ENCODE data around the gene SHROOM3.
"Not testable (repeated sequence)": the region's sequence is repeated elsewhere in the genome, so short reads cannot be mapped to it uniquely, and the experiment has no call there.

Gene SHROOM3

GRCh38 chr4:76406081-76406480 lies 28.9 kb upstream of the SHROOM3 start:
- no peaks in the 10 kb centered on the region for H3K36me3 Mint-ChIP-seq (ENCODE audit: low read depth)
- no peaks in the 10 kb centered on the region for H3K9me3 Mint-ChIP-seq
- H3K4me3 Mint-ChIP-seq = no peak overlapping the region
- no peak for TF ChIP-seq CTCF (IDR thresholded peaks at IDR 0.05; ENCODE audit: unreplicated experiment in 3 of 3)
- H3K4me1 Mint-ChIP-seq = no peaks in the 10 kb centered on the region
- no peak overlapping the region for H3K27ac Mint-ChIP-seq
- no peaks in the 10 kb centered on the region for H3K27me3 Mint-ChIP-seq (ENCODE audit: low read depth)

GRCh38 chr4:76407440-76408119 lies 27.4 kb upstream of the SHROOM3 start:
- no peaks in the 10 kb centered on the region for H3K4me1 Mint-ChIP-seq
- H3K9me3 Mint-ChIP-seq = no peaks in the 10 kb centered on the region
- H3K4me3 Mint-ChIP-seq = no peak overlapping the region
- no peak overlapping the region for H3K27ac Mint-ChIP-seq
- H3K27me3 Mint-ChIP-seq (ENCODE audit: low read depth) = no peaks in the 10 kb centered on the region
- TF ChIP-seq CTCF (IDR thresholded peaks at IDR 0.05; ENCODE audit: unreplicated experiment in 3 of 3) = no peak
- H3K36me3 Mint-ChIP-seq (ENCODE audit: low read depth) = no peaks in the 10 kb centered on the region

- Mint-ChIP-seq H3K4me3 (no peak overlapping the region), H3K9me3 (peaks cover 6% of the 10 kb centered on the region), H3K27ac (no peak overlapping the region), H3K36me3 (ENCODE audit: low read depth) (no peaks in the 10 kb centered on the region), H3K4me1 (no peaks in the 10 kb centered on the region), H3K27me3 (ENCODE audit: low read depth) (no peaks in the 10 kb centered on the region)
- TF ChIP-seq CTCF (IDR thresholded peaks at IDR 0.05; ENCODE audit: unreplicated experiment in 3 of 3) = no peak
Measured at GRCh38 chr4:76410636-76411035, 24.4 kb upstream of the SHROOM3 start.

GRCh38 chr4:76420188-76420761 lies 14.8 kb upstream of the SHROOM3 start:
- no peak overlapping the region for H3K4me3 Mint-ChIP-seq
- H3K9me3 Mint-ChIP-seq = peaks cover 4% of the 10 kb centered on the region
- H3K36me3 Mint-ChIP-seq (ENCODE audit: low read depth) = no peaks in the 10 kb centered on the region
- H3K27ac Mint-ChIP-seq = no peak overlapping the region
- no peaks in the 10 kb centered on the region for H3K27me3 Mint-ChIP-seq (ENCODE audit: low read depth)
- no peak for TF ChIP-seq CTCF (IDR thresholded peaks at IDR 0.05; ENCODE audit: unreplicated experiment in 3 of 3)
- no peaks in the 10 kb centered on the region for H3K4me1 Mint-ChIP-seq

GRCh38 chr4:76420762-76421581 lies 14.1 kb upstream of the SHROOM3 start, which contains the start of gene CCDC158:
CCDC158 (minus strand) TSS chr4:76421141; CDS start chr4:76403207, 17,934 bp downstream.
- TF ChIP-seq CTCF (IDR thresholded peaks at IDR 0.05; ENCODE audit: unreplicated experiment in 3 of 3) = no peak
- no peak within 1 kb of the TSS for H3K27ac Mint-ChIP-seq
- no peaks in the 10 kb centered on the region for H3K27me3 Mint-ChIP-seq (ENCODE audit: low read depth)
- H3K36me3 Mint-ChIP-seq (ENCODE audit: low read depth) = no peaks in the 10 kb centered on the region
- H3K4me3 Mint-ChIP-seq = no peak within 1 kb of the TSS
- H3K9me3 Mint-ChIP-seq = peaks cover 4% of the 10 kb centered on the region
- H3K4me1 Mint-ChIP-seq = no peaks in the 10 kb centered on the region

- not testable (repeated sequence) for H3K4me3 Mint-ChIP-seq; H3K27me3 Mint-ChIP-seq (ENCODE audit: low read depth); H3K4me1 Mint-ChIP-seq; H3K27ac Mint-ChIP-seq; H3K36me3 Mint-ChIP-seq (ENCODE audit: low read depth); H3K9me3 Mint-ChIP-seq
Measured at GRCh38 chr4:76423159-76423558, 11.9 kb upstream of the SHROOM3 start.

Measured in nephron (organoid).